NCI-H524 (cell line): ENCODE measurements around the gene UGT3A1.
A peak's percentile ranks its signal among the peaks of the same experiment; 100 is the strongest.
"Not testable (repeated sequence)": the region's sequence is repeated elsewhere in the genome, so short reads cannot be mapped to it uniquely, and the experiment has no call there.

Experiments used
- DNase-seq, 2 experiments: peaks; one replicate each; lab custom pipeline; 2025; lab: John Stamatoyannopoulos, UW

Gene UGT3A1

GRCh38 chr5:35990941-35991611, at the start of gene UGT3A1:
Gene UGT3A1 (minus strand): TSS chr5:35991390. CDS start chr5:35991240, 150 bp downstream.
- DNase-seq, result peak; percentile 99 to 100

- DNase-seq, result no peak
These were observed 44.5 kb upstream of the UGT3A1 start for GRCh38 chr5:36035696-36036095.

- not testable (repeated sequence) for DNase-seq
These were observed 43.4 kb upstream of the UGT3A1 start for GRCh38 chr5:36034536-36035134.

- DNase-seq, result no peak
These were observed 42.3 kb upstream of the UGT3A1 start for GRCh38 chr5:36033486-36033885.

- no peak for DNase-seq
These were observed 41.9 kb upstream of the UGT3A1 start for GRCh38 chr5:36033047-36033446.

- no peak for DNase-seq
These were observed 40.0 kb upstream of the UGT3A1 start for GRCh38 chr5:36031223-36031622.

- DNase-seq, result no peak
These were observed 38.7 kb upstream of the UGT3A1 start for GRCh38 chr5:36029914-36030313.

GRCh38 chr5:36028816-36029465, 37.8 kb upstream of the UGT3A1 start:
- DNase-seq, result no peak

- no peak for DNase-seq
These were observed 36.5 kb upstream of the UGT3A1 start for GRCh38 chr5:36027711-36028110.

GRCh38 chr5:36026706-36027465, 35.7 kb upstream of the UGT3A1 start:
- no peak for DNase-seq

GRCh38 chr5:36022246-36022645, 31.1 kb upstream of the UGT3A1 start:
- peak in 1 of 2 experiments; percentile 15 for DNase-seq

GRCh38 chr5:36019584-36019983, 28.4 kb upstream of the UGT3A1 start:
- not testable (repeated sequence) for DNase-seq

- DNase-seq, result no peak
These were observed 26.4 kb upstream of the UGT3A1 start for GRCh38 chr5:36017622-36018021.

GRCh38 chr5:36017004-36017403, 25.8 kb upstream of the UGT3A1 start:
- peak in 1 of 2 experiments; percentile 7 for DNase-seq

GRCh38 chr5:36013182-36013581, 22.0 kb upstream of the UGT3A1 start:
- no peak for DNase-seq

GRCh38 chr5:36009698-36010097, 18.5 kb upstream of the UGT3A1 start:
- no peak for DNase-seq

GRCh38 chr5:36007366-36007765, 16.2 kb upstream of the UGT3A1 start:
- no peak for DNase-seq

- no peak for DNase-seq
These were observed 15.0 kb upstream of the UGT3A1 start for GRCh38 chr5:36006163-36006562.

GRCh38 chr5:36001032-36001431, 9.8 kb upstream of the UGT3A1 start:
- DNase-seq, result no peak

GRCh38 chr5:35999547-35999946, 8.4 kb upstream of the UGT3A1 start:
- no peak for DNase-seq

- DNase-seq, result no peak
These were observed 4.9 kb upstream of the UGT3A1 start for GRCh38 chr5:35996076-35996475.

GRCh38 chr5:35990520-35990919, 670 bp downstream of the UGT3A1 start:
- peak; percentile 56 to 64 for DNase-seq

- DNase-seq, result no peak
These were observed 2.7 kb downstream of the UGT3A1 start for GRCh38 chr5:35988529-35988928.
